H1 (cell line): ENCODE results near the gene OSCP1. TPM values are rescaled to one million over a fixed set of nuclear protein-coding genes. Genes with fewer than 3 reads are reported as not detected.

ENCODE experiments used
- CTCF ChIA-PET: fragments of 300-600 bp; sonication (Branson Sonifier 250); formaldehyde crosslinking; loops from one replicate; lab custom pipeline; 2021; ENCODE audit not compliant: partially characterized antibody; lab: Charles Lee
- POLR2A ChIA-PET: fragments of 300-600 bp; sonication (Branson Sonifier 250); formaldehyde crosslinking; loops from one replicate; lab custom pipeline; 2021; ENCODE audit warnings: inconsistent platforms; ENCODE audit not compliant: partially characterized antibody; lab: Charles Lee
- DNase-seq, 2 experiments: peaks; one replicate each; pipeline versions ENCODE4 v3.0.0 to v3.0.0-alpha.2; 2010 to 2022; ENCODE audit warnings: low spot score in 2 of 2, low read depth in 1 of 2, mixed read lengths in 1 of 2
- FAIRE-seq: peaks from 2 replicates; lab custom pipeline; 2011; peaks lifted over from hg19 to GRCh38; lab: Jason Lieb, UNC
- H2AFZ ChIP-seq: 2 replicates; pipeline ENCODE4 v1.8.1; 2012; ENCODE audit warnings: low read length, inconsistent platforms
- H2AK5ac ChIP-seq: 2 replicates; pipeline ENCODE4 v1.6.1; 2013; ENCODE audit warnings: low read depth, low read length
- H2BK120ac ChIP-seq: replicated peaks from 2 replicates; pipeline ENCODE3; 2013; ENCODE audit warnings: low read depth, low read length, inconsistent platforms
- H2BK12ac ChIP-seq: 2 replicates; pipeline ENCODE4 v1.6.1; 2013; ENCODE audit warnings: low read depth, low read length
- H2BK15ac ChIP-seq: 2 replicates; pipeline ENCODE4 v1.6.1; 2013; ENCODE audit warnings: low read length
- H2BK20ac ChIP-seq: 2 replicates; pipeline ENCODE4 v1.6.1; 2013; ENCODE audit warnings: low read length
- H2BK5ac ChIP-seq: 2 replicates; pipeline ENCODE4 v1.6.1; 2013; ENCODE audit warnings: low read depth, low read length
- H3K14ac ChIP-seq: 2 replicates; pipeline ENCODE4 v1.6.1; 2013; ENCODE audit warnings: inconsistent platforms; ENCODE audit not compliant: insufficient read length
- H3K18ac ChIP-seq: 2 replicates; pipeline ENCODE4 v1.6.1; 2013; ENCODE audit warnings: low read length; ENCODE audit errors: extremely low read depth
- H3K23ac ChIP-seq: 2 replicates; pipeline ENCODE4 v1.6.1; 2013; ENCODE audit warnings: inconsistent platforms; ENCODE audit not compliant: insufficient read length
- H3K23me2 ChIP-seq: 2 replicates; pipeline ENCODE4 v1.6.1; 2013; ENCODE audit warnings: low read depth, low read length
- H3K27ac ChIP-seq: 2 replicates; pipeline ENCODE4 v1.6.1; 2011; ENCODE audit warnings: low read depth, low read length, inconsistent platforms
- H3K27me3 ChIP-seq, 4 experiments: replicated peaks in 1 of 4; 1 replicate in 1 of 4; 2 replicates in 3 of 4; pipeline versions ENCODE4 v1.6.1 to v1.8.1; 2011 to 2013; ENCODE audit warnings: low read length in 3 of 4, mild to moderate bottlenecking in 3 of 4, inconsistent platforms in 2 of 4, mixed read lengths in 2 of 4, moderate library complexity in 1 of 4; ENCODE audit not compliant: control insufficient read depth in 3 of 4, insufficient read depth in 3 of 4; ENCODE audit errors: extremely low read depth in 1 of 4
- H3K36me3 ChIP-seq, 4 experiments: 2 replicates each; pipeline versions ENCODE4 v1.6.1 to v1.8.1; 2011 to 2013; ENCODE audit warnings: mild to moderate bottlenecking in 4 of 4, low read length in 3 of 4, moderate library complexity in 2 of 4, control low read depth in 1 of 4, inconsistent platforms in 1 of 4; ENCODE audit not compliant: insufficient read depth in 4 of 4, control insufficient read depth in 2 of 4
- H3K4ac ChIP-seq: replicated peaks from 2 replicates; pipeline ENCODE3; 2013; ENCODE audit warnings: low read length, low read depth, mixed read lengths, inconsistent platforms; ENCODE audit not compliant: insufficient read length
- H3K4me1 ChIP-seq, 4 experiments: replicated peaks in 1 of 4; 1 replicate in 1 of 4; 2 replicates in 3 of 4; pipeline versions ENCODE4 v1.6.1 to v1.8.1; 2011 to 2013; ENCODE audit warnings: low read length in 3 of 4, inconsistent platforms in 2 of 4, mixed read lengths in 1 of 4; ENCODE audit not compliant: insufficient read depth in 4 of 4, control insufficient read depth in 3 of 4
- H3K4me2 ChIP-seq, 2 experiments: 2 replicates each; pipeline versions ENCODE4 v1.6.1 to v1.8.1; 2011 to 2013; ENCODE audit warnings: low read depth in 2 of 2, low read length in 2 of 2, control low read depth in 1 of 2, inconsistent platforms in 1 of 2, mild to moderate bottlenecking in 1 of 2; ENCODE audit not compliant: insufficient read depth in 1 of 2
- H3K4me3 ChIP-seq, 4 experiments: fragments of 200-600, 300-600 bp in 1 of 4; sonication (generic), shearing (Covaris generic), sonication (Bioruptor Twin) in 1 of 4; 2 replicates each; pipeline versions ENCODE4 v1.5.1 to v1.8.1; 2011 to 2016; ENCODE audit warnings: low read length in 4 of 4, low read depth in 3 of 4, control low read depth in 2 of 4, inconsistent platforms in 2 of 4, mild to moderate bottlenecking in 2 of 4, mixed read lengths in 1 of 4, moderate library complexity in 1 of 4; ENCODE audit not compliant: insufficient read depth in 2 of 4; ENCODE audit errors: extremely low read depth in 1 of 4
- H3K56ac ChIP-seq: replicated peaks from 2 replicates; pipeline ENCODE3; 2013; ENCODE audit warnings: low read depth, mild to moderate bottlenecking, mixed read lengths, low read length, inconsistent platforms; ENCODE audit not compliant: insufficient read length
- H3K79me1 ChIP-seq: 2 replicates; pipeline ENCODE4 v1.6.1; 2013; ENCODE audit warnings: low read depth, low read length, control low read depth
- H3K79me2 ChIP-seq, 2 experiments: 2 replicates each; pipeline versions ENCODE4 v1.6.1 to v1.8.1; 2012 to 2013; ENCODE audit warnings: low read length in 2 of 2, mild to moderate bottlenecking in 2 of 2, inconsistent platforms in 1 of 2; ENCODE audit not compliant: insufficient read depth in 2 of 2, control insufficient read depth in 1 of 2
- H3K9ac ChIP-seq, 4 experiments: replicated peaks in 1 of 4; 1 replicate in 1 of 4; 2 replicates in 3 of 4; pipeline versions ENCODE4 v1.6.1 to v1.8.1; 2011 to 2013; ENCODE audit warnings: low read depth in 3 of 4, low read length in 3 of 4, control low read depth in 2 of 4, mild to moderate bottlenecking in 2 of 4, moderate library complexity in 2 of 4, inconsistent platforms in 1 of 4; ENCODE audit errors: extremely low read depth in 1 of 4
- H3K9me3 ChIP-seq, 2 experiments: 2 replicates each; pipeline versions ENCODE4 v1.6.1 to v1.8.1; 2012 to 2013; ENCODE audit warnings: mild to moderate bottlenecking in 2 of 2, moderate library complexity in 2 of 2, control low read depth in 1 of 2, inconsistent platforms in 1 of 2, low read depth in 1 of 2, low read length in 1 of 2, mixed read lengths in 1 of 2; ENCODE audit not compliant: insufficient read depth in 2 of 2
- H4K20me1 ChIP-seq, 2 experiments: replicated peaks in 1 of 2; 2 replicates each; pipeline versions ENCODE3 to v1.8.1; 2011 to 2013; ENCODE audit warnings: inconsistent platforms in 2 of 2, low read length in 2 of 2, mild to moderate bottlenecking in 1 of 2; ENCODE audit not compliant: insufficient read depth in 2 of 2, control insufficient read depth in 1 of 2
- H4K5ac ChIP-seq: 2 replicates; pipeline ENCODE4 v1.6.1; 2013; ENCODE audit warnings: low read length, low read depth, mixed read lengths, inconsistent platforms; ENCODE audit not compliant: insufficient read length
- H4K8ac ChIP-seq: 2 replicates; pipeline ENCODE4 v1.8.0; 2013; ENCODE audit warnings: mild to moderate bottlenecking, moderate library complexity, low read length, inconsistent platforms; ENCODE audit not compliant: insufficient read depth; ENCODE audit errors: extremely low read depth
- H4K91ac ChIP-seq: replicated peaks from 2 replicates; pipeline ENCODE3; 2013; ENCODE audit warnings: low read length, mixed read lengths, inconsistent platforms; ENCODE audit not compliant: insufficient read length
- CHD2 ChIP-seq: IDR thresholded peaks from 2 replicates; pipeline ENCODE4 v1.6.1; 2012; ENCODE audit warnings: low read length, improper control_type of control experiment
- GABPA ChIP-seq: IDR thresholded peaks from 2 replicates; pipeline ENCODE4 v1.6.1; 2011; ENCODE audit warnings: mild to moderate bottlenecking, low read length, moderate library complexity, borderline replicate concordance; ENCODE audit not compliant: insufficient read depth
- HDAC6 ChIP-seq: IDR thresholded peaks from one replicate; pipeline ENCODE4 v1.7.1; 2012; ENCODE audit warnings: low read depth, mild to moderate bottlenecking, inconsistent platforms, low read length, moderate library complexity
- JUN ChIP-seq: IDR thresholded peaks from 2 replicates; pipeline ENCODE4 v1.6.1; 2011; ENCODE audit warnings: low read depth, mild to moderate bottlenecking, improper control_type of control experiment, low read length
- KDM5A ChIP-seq: fragments of 200-600 bp; IDR thresholded peaks from 2 replicates; pipeline ENCODE4 v1.7.1; 2012; ENCODE audit warnings: mild to moderate bottlenecking, low read length, inconsistent platforms, mixed read lengths
- SIRT6 ChIP-seq: IDR thresholded peaks from one replicate; pipeline ENCODE4 v1.7.1; 2012; ENCODE audit warnings: low read length, inconsistent platforms
- SRF ChIP-seq: IDR thresholded peaks from 2 replicates; pipeline ENCODE4 v1.6.1; 2011; ENCODE audit warnings: mild to moderate bottlenecking, low read depth, low read length, moderate library complexity
- TAF7 ChIP-seq: optimal IDR thresholded peaks from 2 replicates; pipeline ENCODE3; 2011; ENCODE audit warnings: low read depth, mild to moderate bottlenecking, inconsistent platforms, low read length, moderate library complexity, borderline replicate concordance
- WGBS, 2 experiments: shearing (Covaris generic) in 1 of 2; methylation state at CpG; one replicate each; pipeline versions ENCODE4 v1.1.6 to v1.1.7; 2013 to 2015; ENCODE audit warnings: low lambda C conversion rate in 2 of 2, mixed read lengths in 2 of 2, inconsistent platforms in 1 of 2, low coverage in 1 of 2, missing lambda C conversion rate in 1 of 2; ENCODE audit not compliant: insufficient replicate concordance in 2 of 2, insufficient coverage in 1 of 2, insufficient read length in 1 of 2; ENCODE audit errors: extremely low coverage in 1 of 2, missing lambda C conversion rate in 1 of 2; 5-methylcytosine and 5-hydroxymethylcytosine counted together
- polyA plus RNA-seq, 7 experiments: library from polyadenylated mRNA; depleted of rRNA in 3 of 7; stranded (reverse) in 5 of 7; unstranded in 2 of 7; fragments of >200 nt in 5 of 7; fragments of 200-250 nt in 2 of 7; gene quantifications; 1 replicate in 5 of 7; 2 replicates in 1 of 7; 4 replicates in 1 of 7; pipeline versions ENCODE4 v1.2.1 to v1.2.3, GENCODE V29; 2011 to 2013; ENCODE audit warnings: missing spikeins in 2 of 7, mixed read lengths in 2 of 7
- total RNA-seq: library from RNA; stranded (reverse); fragmentation: NEBNext Ultra II Directional; extraction: Animal tissue kit (Norgen Biotek cat#: 25700); gene quantifications from 2 replicates; pipeline ENCODE4 v1.2.1, GENCODE V29; 2021

Gene OSCP1
- total and polyA plus RNA-seq, 2 of the 8 experiments (the other 6 are each of a cell fraction or from before 2014, with no cell fraction given), result 1.8 to 3.3 TPM

- Histone ChIP-seq H2BK12ac (no peak overlapping the region), H4K8ac (no peak overlapping the region; the same call in 1 of the 2 replicates), H2BK120ac (no peak overlapping the region), H3K4me3 (no peak overlapping the region), H3K4me2 (no peak overlapping the region), H2BK20ac (no peak overlapping the region), H4K5ac (no peak overlapping the region), H3K23ac (no peak overlapping the region), H2BK15ac (no peak overlapping the region), H2AK5ac (no peak overlapping the region), H4K91ac (no peak overlapping the region), H3K79me1 (no peaks in the 10 kb centered on the region), H4K20me1 (no peaks in the 10 kb centered on the region), H3K14ac (no peak overlapping the region), H3K36me3 (no peaks in the 10 kb centered on the region), H3K23me2 (no peaks in the 10 kb centered on the region), H3K79me2 (no peaks in the 10 kb centered on the region), H2BK5ac (no peak overlapping the region), H3K4ac (no peak overlapping the region), H3K9ac (no peak overlapping the region), H3K18ac (no peak overlapping the region), H3K4me1 (no peaks in the 10 kb centered on the region), H3K27ac (no peak overlapping the region), H2AFZ (no peak overlapping the region), H3K27me3 (no peaks in the 10 kb centered on the region), H3K9me3 (no peaks in the 10 kb centered on the region), H3K56ac (no peak overlapping the region)
- TF ChIP-seq CHD2 (no peak), SIRT6 (no peak), HDAC6 (no peak), TAF7 (no peak), GABPA (no peak), JUN (no peak), KDM5A (no peak), SRF (no peak)
- ChIA-PET CTCF (interaction anchor here (0.6 to 4.0 kb wide), 20 partner anchors 10 to 715 kb away, joined by 3 to 21 read pairs (median 4); partner anchors contain the start of gene SH3D21), POLR2A (interaction anchor here (0.9 to 3.3 kb wide), 3 partner anchors 14 to 33 kb away, joined by 3 to 18 read pairs (median 3); partner anchors contain the start of gene LSM10)
- DNase-seq (no peak), FAIRE-seq (no peak)
- 85% methylated on average over 4 of the region's 4 CpGs; no CpG with 5 or more reads in 1 of the 2 experiments for WGBS, 2 experiments
These were observed 30.7 kb downstream of the OSCP1 start for GRCh38 chr1:36419569-36419968.
